Psoas muscle (tissue), 8 donors: Measurements from ENCODE around the gene TNFSF13. TPM values are rescaled to one million over a fixed set of nuclear protein-coding genes. Genes with fewer than 3 reads are reported as not detected.

Source experiments
- ATAC-seq, 4 donors: fragments of 200-7000 bp; cut with Tn5 transposase; one replicate each; pipeline ENCODE4 v1.9.1; 2020; ENCODE audit warnings: moderate library complexity in 3 of 4, mild to moderate bottlenecking in 2 of 4
- DNase-seq, 2 donors: peaks; one replicate each; pipeline ENCODE4 v3.0.0-alpha.2; 2020
- H3K27ac ChIP-seq: fragments of 200-600 bp; one replicate; pipeline ENCODE4 v1.8.0; 2022
- H3K27me3 ChIP-seq, 3 donors: fragments of 200-600 bp in 1 of 3; one replicate each; pipeline versions ENCODE4 v1.6.1 to v1.8.0; 2013 to 2022; ENCODE audit warnings: low read length in 2 of 3, mild to moderate bottlenecking in 2 of 3, moderate library complexity in 1 of 3; ENCODE audit not compliant: insufficient read depth in 3 of 3
- H3K36me3 ChIP-seq, 2 donors: fragments of 200-600 bp in 1 of 2; one replicate each; pipeline versions ENCODE4 v1.6.1 to v1.8.0; 2013 to 2022; ENCODE audit warnings: low read depth in 1 of 2, mild to moderate bottlenecking in 1 of 2, moderate library complexity in 1 of 2; ENCODE audit not compliant: insufficient read depth in 1 of 2
- H3K4me1 ChIP-seq: fragments of 200-600 bp; one replicate; pipeline ENCODE4 v1.8.0; 2022
- H3K4me3 ChIP-seq: fragments of 200-600 bp; one replicate; pipeline ENCODE4 v1.8.0; 2022; ENCODE audit warnings: mild to moderate bottlenecking
- H3K9me3 ChIP-seq: fragments of 200-600 bp; one replicate; pipeline ENCODE4 v1.8.0; 2022
- WGBS, 3 donors: extraction: QIAGEN DNeasy Blood & Tissue Kit; methylation state at CpG; one replicate each; pipeline versions ENCODE4 v1.1.6 to v1.1.7; 2013; 5-methylcytosine and 5-hydroxymethylcytosine counted together
- intact Hi-C, 2 donors: fragments of 100-400 bp; cut with DNase I; formaldehyde crosslinking; loops; one replicate each; pipeline versions ENCODE4 v1.11.0 to v1.14.2; 2022
- polyA plus RNA-seq, 3 donors: library from polyadenylated mRNA; stranded (reverse); fragments of 200-250 nt; gene quantifications; one replicate each; pipeline ENCODE4 v1.2.3, GENCODE V29; 2013
- total RNA-seq, 4 donors: library from RNA; stranded (reverse); fragmentation: NEBNext Ultra II Directional in 2 of 4; extraction: Animal tissue kit (Norgen Biotek cat#: 25700) in 2 of 4; gene quantifications; one replicate each; pipeline versions ENCODE4 v1.2.1 to v1.2.4, GENCODE V29; 2021 to 2023
- TF ChIP-seq, protein P1 (sequence below): fragments of 200-600 bp; IDR thresholded peaks from one replicate; pipeline ENCODE4 v1.8.0; 2022; ENCODE audit warnings: antibody characterized with exemption
- donor health status: healthy with polysubstance abuse.
- donor health status: DM: no; HTN: no; CAD: no; lungs with moderate emphysema.
- donor health status: Bipolar disorder and iron deficiency.
- donor health status: healthy.
- donor health status: DM: yes; HTN: yes; CAD: no.
- donor health status: DM: no; HTN: no; CAD: no.
- donor health status: DM: no; HTN: no; CAD: no.
- donor health status: DM: yes; HTN: yes; CAD: no.

TNFSF13 gene
- total and polyA plus RNA-seq, 7 donors, result 2.8 to 5.4 (median 4.0) TPM

DNA sequence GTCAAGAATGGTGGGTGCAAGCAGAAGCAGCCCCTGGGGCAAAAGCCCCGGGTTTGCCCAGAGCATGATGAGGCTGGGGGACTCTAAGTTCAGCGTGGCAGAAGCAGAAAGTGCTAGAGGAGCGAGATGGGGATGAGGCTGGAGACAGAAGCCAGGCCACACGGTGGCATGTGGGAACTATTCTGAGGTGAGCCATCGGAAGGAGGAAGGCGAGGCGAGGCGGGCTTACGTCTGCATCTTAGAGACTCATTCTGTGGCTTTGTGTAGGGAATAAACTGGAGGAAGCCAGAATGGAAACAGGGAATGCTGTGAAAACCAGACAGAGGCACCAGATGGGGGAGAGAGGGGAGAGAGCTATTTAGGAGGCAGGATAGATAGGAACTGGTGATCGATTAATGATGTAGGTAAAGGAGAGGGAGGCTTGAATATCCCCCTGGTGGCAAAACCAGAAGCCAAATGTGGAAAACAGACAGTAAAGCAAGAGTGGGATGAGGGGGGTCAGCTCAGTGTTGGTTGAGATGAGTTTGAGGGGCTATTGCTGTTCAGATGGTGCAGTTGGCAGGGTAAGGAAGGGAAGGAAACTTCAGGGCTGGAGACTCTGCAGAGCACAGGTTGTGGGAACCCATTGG, 3.1 kb upstream of the TNFSF13 start:
- Histone ChIP-seq H3K36me3 (peaks cover 0 to 3% of the 10 kb centered on the region in 2 donors), H3K27ac (no peak overlapping the region), H3K27me3 (no peaks in the 10 kb centered on the region), H3K9me3 (no peaks in the 10 kb centered on the region), H3K4me1 (peaks cover 25% of the 10 kb centered on the region), H3K4me3 (no peak overlapping the region)
- ATAC-seq (no peak), DNase-seq (no peak)
- 57 to 69% (median 62%) methylated on average over 10 of the region's 10 CpGs for WGBS, 3 donors
- TF ChIP-seq, protein P1, sequence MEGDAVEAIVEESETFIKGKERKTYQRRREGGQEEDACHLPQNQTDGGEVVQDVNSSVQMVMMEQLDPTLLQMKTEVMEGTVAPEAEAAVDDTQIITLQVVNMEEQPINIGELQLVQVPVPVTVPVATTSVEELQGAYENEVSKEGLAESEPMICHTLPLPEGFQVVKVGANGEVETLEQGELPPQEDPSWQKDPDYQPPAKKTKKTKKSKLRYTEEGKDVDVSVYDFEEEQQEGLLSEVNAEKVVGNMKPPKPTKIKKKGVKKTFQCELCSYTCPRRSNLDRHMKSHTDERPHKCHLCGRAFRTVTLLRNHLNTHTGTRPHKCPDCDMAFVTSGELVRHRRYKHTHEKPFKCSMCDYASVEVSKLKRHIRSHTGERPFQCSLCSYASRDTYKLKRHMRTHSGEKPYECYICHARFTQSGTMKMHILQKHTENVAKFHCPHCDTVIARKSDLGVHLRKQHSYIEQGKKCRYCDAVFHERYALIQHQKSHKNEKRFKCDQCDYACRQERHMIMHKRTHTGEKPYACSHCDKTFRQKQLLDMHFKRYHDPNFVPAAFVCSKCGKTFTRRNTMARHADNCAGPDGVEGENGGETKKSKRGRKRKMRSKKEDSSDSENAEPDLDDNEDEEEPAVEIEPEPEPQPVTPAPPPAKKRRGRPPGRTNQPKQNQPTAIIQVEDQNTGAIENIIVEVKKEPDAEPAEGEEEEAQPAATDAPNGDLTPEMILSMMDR, result no peak
- intact Hi-C loops, result no loop called here

- DNase-seq (no peak), ATAC-seq (no peak)
- Histone ChIP-seq H3K4me3 (no peak overlapping the region), H3K27me3 (no peaks in the 10 kb centered on the region), H3K9me3 (no peaks in the 10 kb centered on the region), H3K27ac (no peak overlapping the region), H3K36me3 (no peaks in the 10 kb centered on the region), H3K4me1 (peaks cover 29% of the 10 kb centered on the region)
- 86 to 89% (median 87%) methylated on average over 12 of the region's 12 CpGs for WGBS, 3 donors
- TF ChIP-seq, protein P1, result no peak
- intact Hi-C loops, result no loop called here
These were observed 1.9 kb upstream of the TNFSF13 start for GRCh38 chr17:7556627-7557026.

DNA sequence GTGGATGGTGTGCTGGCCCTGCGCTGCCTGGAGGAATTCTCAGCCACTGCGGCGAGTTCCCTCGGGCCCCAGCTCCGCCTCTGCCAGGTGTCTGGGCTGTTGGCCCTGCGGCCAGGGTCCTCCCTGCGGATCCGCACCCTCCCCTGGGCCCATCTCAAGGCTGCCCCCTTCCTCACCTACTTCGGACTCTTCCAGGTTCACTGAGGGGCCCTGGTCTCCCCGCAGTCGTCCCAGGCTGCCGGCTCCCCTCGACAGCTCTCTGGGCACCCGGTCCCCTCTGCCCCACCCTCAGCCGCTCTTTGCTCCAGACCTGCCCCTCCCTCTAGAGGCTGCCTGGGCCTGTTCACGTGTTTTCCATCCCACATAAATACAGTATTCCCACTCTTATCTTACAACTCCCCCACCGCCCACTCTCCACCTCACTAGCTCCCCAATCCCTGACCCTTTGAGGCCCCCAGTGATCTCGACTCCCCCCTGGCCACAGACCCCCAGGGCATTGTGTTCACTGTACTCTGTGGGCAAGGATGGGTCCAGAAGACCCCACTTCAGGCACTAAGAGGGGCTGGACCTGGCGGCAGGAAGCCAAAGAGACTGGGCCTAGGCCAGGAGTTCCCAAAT, 1.3 kb upstream of the TNFSF13 start:
- intact Hi-C loops, result no loop called here
- Histone ChIP-seq H3K27me3 (no peaks in the 10 kb centered on the region), H3K9me3 (no peaks in the 10 kb centered on the region), H3K27ac (peak overlapping the region; percentile 94), H3K4me1 (peaks cover 29% of the 10 kb centered on the region), H3K4me3 (no peak overlapping the region), H3K36me3 (no peaks in the 10 kb centered on the region)
- DNase-seq, result no peak
- TF ChIP-seq, protein P1, result no peak
- ATAC-seq, result no peak
- WGBS, 3 donors, result 59 to 67% (median 66%) methylated on average over 16 to 19 of the region's 19 CpGs

GRCh38 chr17:7557775-7558543, 591 bp upstream of the TNFSF13 start:
- Histone ChIP-seq H3K4me3 (peak overlapping the region; percentile 96), H3K36me3 (peaks cover 0 to under 1% of the 10 kb centered on the region in 2 donors), H3K27ac (peak overlapping the region; percentile 94), H3K9me3 (no peaks in the 10 kb centered on the region), H3K27me3 (no peaks in the 10 kb centered on the region), H3K4me1 (peaks cover 35% of the 10 kb centered on the region)
- intact Hi-C loops, result loop anchor here in 1 of 2 donors (2.0 kb wide), 1 partner anchor 203 kb away; the partner anchor contains the start of gene TMEM95
- ATAC-seq (peak; percentile 36 to 51 (median 40)), DNase-seq (peak; percentile 82 to 91)
- TF ChIP-seq, protein P1, result no peak
- 5 to 13% (median 6%) methylated on average over 19 to 21 of the region's 21 CpGs for WGBS, 3 donors
